Activated CD4-positive, alpha-beta T cell treated with anti-CD3 and anti-CD28 coated beads, Interleukin-2, amount 50 U/mL, for 24 hours (primary cell): Measurements from ENCODE around the gene EPN2.
"Not testable (repeated sequence)": the region's sequence is repeated elsewhere in the genome, so short reads cannot be mapped to it uniquely, and the experiment has no call there.

Experiments used
- DNase-seq, 2 donors: peaks; one replicate each; pipeline ENCODE4 v3.0.0-alpha.2; 2020; ENCODE audit warnings: low read depth in 1 of 2, low spot score in 1 of 2

EPN2 gene

DNA sequence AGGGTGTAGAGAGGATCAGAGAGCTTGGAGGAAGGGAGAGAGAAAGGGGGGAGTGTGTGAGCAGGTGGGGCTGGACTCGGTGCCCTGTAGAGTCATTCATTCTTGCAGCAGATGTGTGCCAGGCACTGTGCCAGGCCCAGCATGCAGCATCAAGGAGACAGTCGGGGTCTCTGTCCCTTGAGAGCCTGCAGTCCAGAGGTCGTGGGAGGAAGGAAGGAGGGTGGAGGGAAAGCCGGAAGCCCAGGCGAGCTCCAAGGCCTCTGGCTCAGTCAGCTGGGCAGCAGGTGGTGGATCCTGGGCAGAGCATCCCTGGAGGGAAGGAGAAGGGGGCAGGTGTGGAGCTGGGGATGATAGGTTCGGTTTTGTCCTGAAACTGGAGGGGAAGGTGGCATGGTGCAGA lies 27.5 kb downstream of the EPN2 start:
- DNase-seq = no peak

GRCh38 chr17:19265755-19266154 lies 28.6 kb downstream of the EPN2 start:
- no peak for DNase-seq

- no peak for DNase-seq
Measured at GRCh38 chr17:19268611-19269010, 31.4 kb downstream of the EPN2 start.

DNA sequence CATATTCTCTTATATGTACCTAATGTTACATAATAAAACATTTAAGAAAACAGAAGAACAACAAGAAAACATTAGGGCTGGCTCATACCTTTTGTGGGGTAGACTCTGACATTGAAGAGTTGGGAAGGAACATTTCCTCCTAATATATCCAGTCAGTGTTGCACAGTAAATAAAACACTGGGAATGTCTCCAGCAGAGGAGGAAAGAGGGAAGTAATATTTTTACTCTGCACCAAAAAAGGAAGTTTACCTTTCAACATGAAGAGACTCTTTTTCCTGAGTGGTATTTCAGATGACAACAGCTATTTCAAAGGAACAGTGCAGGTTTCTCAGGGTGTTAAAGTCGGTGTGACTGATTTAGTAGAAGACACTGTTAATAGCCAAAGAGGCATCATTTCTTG lies 31.9 kb downstream of the EPN2 start:
- no peak for DNase-seq

- no peak for DNase-seq
Measured at GRCh38 chr17:19269641-19270040, 32.5 kb downstream of the EPN2 start.

DNA sequence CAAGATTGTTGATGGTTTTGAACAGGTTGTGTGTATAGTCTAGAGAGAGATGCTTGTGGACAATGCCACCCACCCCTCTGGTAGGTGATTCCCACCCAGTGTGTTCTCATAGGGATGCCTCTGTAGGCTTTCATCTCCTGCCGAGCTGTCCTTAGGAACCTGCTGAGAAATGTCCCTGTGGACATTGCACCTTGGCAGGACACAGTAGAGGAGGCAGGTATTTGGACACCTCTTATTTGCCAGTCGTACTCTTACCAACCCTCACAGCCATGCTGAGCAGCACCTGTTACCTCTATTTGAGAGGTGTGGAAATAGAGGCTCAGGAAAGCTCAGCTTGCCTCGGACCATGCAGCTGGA lies 33.2 kb downstream of the EPN2 start:
- no peak for DNase-seq

GRCh38 chr17:19270704-19271611 lies 33.8 kb downstream of the EPN2 start:
- DNase-seq = no peak

- DNase-seq = no peak
Measured at GRCh38 chr17:19271780-19272357, 34.7 kb downstream of the EPN2 start.

GRCh38 chr17:19273731-19274130 lies 36.6 kb downstream of the EPN2 start:
- DNase-seq = no peak

DNA sequence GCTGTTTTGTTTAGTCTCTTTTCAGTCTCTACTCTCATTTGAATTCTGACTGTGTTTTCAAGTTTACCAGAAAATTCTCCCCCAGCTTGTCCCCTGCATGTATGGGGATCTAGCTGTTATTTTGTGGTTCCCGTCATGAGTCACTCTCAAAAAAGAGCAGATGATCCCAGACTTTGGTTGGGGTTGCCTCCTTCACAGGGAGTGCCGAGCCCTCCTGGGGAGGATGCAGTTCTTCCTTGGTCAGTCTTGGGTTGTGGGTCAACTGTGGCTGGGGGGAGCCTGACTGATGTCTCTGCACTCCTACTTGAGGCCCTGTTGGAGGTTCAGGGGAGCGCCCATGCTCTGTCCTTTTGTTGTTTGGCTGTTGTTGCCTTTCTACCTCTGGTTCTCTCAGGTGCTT lies 37.7 kb downstream of the EPN2 start:
- DNase-seq = no peak

GRCh38 chr17:19275457-19276127 lies 38.4 kb downstream of the EPN2 start:
- DNase-seq = no peak

DNA sequence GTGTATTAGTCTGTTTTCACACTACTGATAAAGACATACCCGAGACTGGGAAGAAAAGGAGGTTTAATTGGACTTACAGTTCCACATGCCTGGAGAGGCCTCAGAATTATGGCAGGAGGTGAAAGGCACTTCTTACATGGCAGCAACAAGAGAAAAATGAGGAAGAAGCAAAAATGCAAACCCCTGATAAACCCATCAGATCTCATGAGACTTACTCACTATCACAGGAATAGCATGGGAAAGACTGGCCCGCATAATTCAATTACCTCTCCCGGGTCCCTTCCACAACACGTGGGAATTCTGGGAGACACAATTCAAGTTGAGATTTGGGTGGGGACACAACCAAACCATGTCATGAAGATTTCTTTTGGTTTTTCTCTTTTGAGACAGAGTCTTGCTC lies 41.1 kb downstream of the EPN2 start:
- DNase-seq = not testable (repeated sequence)

DNA sequence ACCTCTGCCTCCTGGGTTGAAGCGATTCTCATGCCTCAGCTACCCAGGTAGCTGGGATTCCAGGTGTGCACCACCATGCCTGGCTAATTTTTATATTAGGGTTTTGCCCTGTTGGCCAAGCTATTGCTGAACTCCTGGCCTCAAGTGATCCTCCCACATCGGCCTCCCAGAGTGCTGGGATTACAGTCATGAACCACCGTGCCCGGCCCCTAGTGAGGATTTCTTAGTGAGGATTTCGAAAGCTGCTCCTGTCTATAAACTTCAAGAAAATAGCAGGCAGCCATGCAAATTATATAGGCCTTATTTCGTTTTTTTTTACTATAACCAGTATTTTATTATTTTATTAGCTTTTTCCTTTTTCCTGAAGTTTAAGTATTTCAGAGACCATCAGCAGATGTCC lies 41.6 kb downstream of the EPN2 start:
- DNase-seq = no peak

DNA sequence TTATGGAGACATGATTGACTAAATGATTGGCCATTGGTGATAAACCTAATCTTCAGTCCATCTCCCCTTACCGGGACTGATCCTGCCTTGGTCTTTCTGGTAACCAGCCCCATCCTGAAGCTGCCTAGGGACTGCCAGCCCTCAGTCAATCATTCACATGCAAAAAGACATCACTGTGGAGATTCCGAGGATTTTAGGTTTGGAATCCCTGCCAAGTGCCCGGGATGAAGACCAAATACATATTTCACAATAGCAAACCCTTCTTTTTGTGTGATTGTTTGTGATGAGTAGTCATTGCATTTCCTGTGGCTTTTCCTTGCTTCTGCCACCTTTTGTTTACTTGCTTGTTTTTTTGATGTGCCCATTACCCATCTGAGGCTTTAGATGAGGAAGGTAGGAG lies 44.0 kb downstream of the EPN2 start:
- no peak for DNase-seq

- DNase-seq = no peak
Measured at GRCh38 chr17:19284005-19284959, 47.1 kb downstream of the EPN2 start.

DNA sequence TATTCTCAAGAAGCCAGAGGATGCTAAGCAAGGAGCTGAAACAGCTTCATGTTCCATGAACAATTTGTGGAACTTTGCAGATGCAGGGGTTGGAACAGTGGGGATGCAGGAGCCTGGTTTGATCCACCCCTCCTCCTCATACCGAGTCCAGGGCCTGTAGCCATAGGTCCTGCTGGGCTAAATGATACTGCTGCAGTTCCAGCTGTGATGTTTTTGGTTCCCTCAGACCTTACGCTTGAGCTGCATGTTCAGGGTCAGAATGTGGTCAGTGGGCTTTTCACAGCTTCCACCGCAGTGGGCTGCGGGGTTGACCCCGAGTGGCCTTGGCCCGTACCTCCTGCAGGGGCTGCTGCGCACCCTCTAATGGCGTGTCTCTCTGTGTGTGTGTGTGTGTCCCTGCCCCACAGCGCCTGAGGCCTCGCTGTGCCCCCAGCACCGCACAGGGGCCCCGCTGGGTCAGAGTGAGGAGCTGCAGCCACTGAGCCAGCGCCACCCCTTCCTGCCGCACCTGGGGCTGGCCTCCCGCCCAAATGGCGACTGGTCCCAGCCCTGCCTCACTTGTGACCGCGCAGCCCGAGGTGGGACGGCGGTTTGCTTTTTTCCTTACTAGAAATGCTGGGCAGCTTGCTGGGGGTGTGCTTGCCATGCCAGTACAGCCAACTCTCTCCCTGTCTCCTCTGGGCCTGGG lies 48.2 kb downstream of the EPN2 start:
- no peak for DNase-seq

GRCh38 chr17:19286751-19287341 lies 49.7 kb downstream of the EPN2 start:
- DNase-seq = no peak

DNA sequence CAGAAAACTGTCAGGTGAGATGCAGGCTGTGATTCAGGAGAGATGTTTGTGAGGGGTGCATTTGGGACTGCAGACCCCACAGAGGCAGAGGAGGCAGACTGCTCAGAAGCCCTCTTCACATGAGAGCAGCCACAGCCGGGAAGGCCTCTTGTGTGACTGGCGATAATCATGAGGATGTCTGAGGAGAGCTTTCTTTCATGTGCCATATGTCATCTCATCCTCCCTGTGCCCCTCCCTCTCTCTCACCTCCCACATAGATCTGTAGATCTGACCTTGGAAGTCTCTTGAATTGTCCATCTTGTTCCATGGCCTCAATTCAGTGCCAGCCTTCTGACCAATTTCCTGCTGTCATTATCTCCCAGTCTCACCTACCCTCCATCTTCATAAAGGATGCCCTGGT lies 50.5 kb downstream of the EPN2 start:
- DNase-seq = no peak

- no peak for DNase-seq
Measured at GRCh38 chr17:19288453-19288852, 51.3 kb downstream of the EPN2 start.

GRCh38 chr17:19290066-19290705 lies 53.0 kb downstream of the EPN2 start:
- no peak for DNase-seq
